ENCODE data around the gene ZNF189.

DNA sequence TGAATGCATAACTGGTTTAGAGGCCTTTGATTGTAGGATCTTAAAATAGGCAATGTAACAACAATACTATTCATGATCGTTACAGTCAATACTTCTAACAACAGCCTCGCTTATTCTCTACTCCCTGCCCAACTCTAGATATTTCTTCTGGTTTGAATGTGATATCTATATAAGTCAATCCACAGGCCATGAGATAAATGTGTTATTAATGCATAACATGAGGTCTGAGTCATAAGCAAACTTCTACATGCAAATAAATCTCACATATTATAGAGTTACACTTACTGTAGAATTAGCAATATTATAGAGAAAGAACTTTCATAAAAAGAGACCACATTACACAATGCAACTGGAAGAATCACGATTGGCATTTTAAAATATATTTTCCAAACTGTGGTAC, 39.9 kb downstream of the ZNF189 start:
- TF ChIP-seq, protein P1, sequence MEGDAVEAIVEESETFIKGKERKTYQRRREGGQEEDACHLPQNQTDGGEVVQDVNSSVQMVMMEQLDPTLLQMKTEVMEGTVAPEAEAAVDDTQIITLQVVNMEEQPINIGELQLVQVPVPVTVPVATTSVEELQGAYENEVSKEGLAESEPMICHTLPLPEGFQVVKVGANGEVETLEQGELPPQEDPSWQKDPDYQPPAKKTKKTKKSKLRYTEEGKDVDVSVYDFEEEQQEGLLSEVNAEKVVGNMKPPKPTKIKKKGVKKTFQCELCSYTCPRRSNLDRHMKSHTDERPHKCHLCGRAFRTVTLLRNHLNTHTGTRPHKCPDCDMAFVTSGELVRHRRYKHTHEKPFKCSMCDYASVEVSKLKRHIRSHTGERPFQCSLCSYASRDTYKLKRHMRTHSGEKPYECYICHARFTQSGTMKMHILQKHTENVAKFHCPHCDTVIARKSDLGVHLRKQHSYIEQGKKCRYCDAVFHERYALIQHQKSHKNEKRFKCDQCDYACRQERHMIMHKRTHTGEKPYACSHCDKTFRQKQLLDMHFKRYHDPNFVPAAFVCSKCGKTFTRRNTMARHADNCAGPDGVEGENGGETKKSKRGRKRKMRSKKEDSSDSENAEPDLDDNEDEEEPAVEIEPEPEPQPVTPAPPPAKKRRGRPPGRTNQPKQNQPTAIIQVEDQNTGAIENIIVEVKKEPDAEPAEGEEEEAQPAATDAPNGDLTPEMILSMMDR (IDR thresholded peaks at IDR 0.05; ENCODE audit: low read depth, low read length): no peak
- TF ChIP-seq POLR2A (IDR thresholded peaks at IDR 0.05; ENCODE audit: extremely low read depth, insufficient read length): no peak
